ENCODE data around the gene VPS13D. TPM values are rescaled to one million over a fixed set of nuclear protein-coding genes. Genes with fewer than 3 reads are reported as not detected.
A peak's percentile ranks its signal among the peaks of the same experiment; 100 is the strongest.

VPS13D gene
- total and polyA plus RNA-seq, 2 donors from 2014 or later = 19.4 to 75.8 TPM

DNA sequence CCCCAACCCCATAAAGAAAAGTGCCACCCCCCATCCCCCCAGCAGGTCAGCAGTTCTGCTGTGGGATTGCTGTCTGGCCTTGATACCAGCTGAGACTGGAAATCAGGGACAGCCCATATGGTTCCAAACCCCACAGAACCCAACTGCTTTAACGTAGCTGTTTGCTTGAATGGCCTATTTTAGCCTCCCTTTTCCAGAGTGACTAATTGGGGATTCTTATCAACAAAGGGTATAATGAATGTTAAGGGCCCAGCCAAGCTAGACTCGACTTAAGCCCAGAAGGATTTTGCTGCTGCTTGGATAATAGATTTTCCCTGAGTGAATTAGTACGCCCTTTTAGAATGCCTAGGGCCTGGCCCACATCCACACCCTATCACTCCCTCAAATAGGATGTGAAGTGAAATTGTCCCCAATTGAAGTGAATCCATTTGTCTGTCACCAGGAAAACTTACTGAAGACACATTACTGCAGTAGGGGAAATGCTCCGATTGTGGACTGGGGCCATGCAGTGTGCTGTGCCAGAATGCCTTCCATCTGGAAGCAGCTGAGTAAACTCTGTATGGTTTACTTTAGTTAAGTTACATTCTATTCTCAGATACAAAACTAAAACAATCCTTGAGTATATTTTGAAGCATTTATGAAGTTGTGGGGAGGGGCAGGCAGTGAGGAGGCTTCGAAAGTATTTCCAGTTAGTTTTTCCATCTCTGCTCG lies 231.2 kb downstream of the VPS13D start:
- H3K9ac ChIP-seq (ENCODE audit: low read length in 3 of 3) = peak overlapping the region in 1 of 3 donors; percentile 24
- peaks cover 20 to 39% (median 24%) of the 10 kb centered on the region in 3 donors for H3K4me1 ChIP-seq (ENCODE audit: control insufficient read depth in 2 of 3, insufficient read depth in 2 of 3, low read depth in 1 of 3, low read length in 3 of 3)
- H3K4me3 ChIP-seq (ENCODE audit: low read length in 3 of 3) = no peak overlapping the region
- peak overlapping the region in 1 of 2 donors; percentile 43 for H3K27ac ChIP-seq (ENCODE audit: low read depth in 2 of 2, low read length in 2 of 2)
- H3K36me3 ChIP-seq (ENCODE audit: control insufficient read depth in 2 of 3, insufficient read depth in 3 of 3, low read length in 3 of 3) = peaks cover 2 to 6% (median 5%) of the 10 kb centered on the region in 3 donors
- DNase-seq (peak in 3 of 5 donors; percentile 48 to 90 (median 78)), FAIRE-seq (no peak)
- no peaks in the 10 kb centered on the region for H3K9me3 ChIP-seq (ENCODE audit: control insufficient read depth in 2 of 3, insufficient read depth in 1 of 3, low read length in 3 of 3)
- no peaks in the 10 kb centered on the region for H3K27me3 ChIP-seq (ENCODE audit: control insufficient read depth, insufficient read depth, low read length)
- intact Hi-C loops (cut with DNase I) = no loop called here
- TF ChIP-seq, protein P1, sequence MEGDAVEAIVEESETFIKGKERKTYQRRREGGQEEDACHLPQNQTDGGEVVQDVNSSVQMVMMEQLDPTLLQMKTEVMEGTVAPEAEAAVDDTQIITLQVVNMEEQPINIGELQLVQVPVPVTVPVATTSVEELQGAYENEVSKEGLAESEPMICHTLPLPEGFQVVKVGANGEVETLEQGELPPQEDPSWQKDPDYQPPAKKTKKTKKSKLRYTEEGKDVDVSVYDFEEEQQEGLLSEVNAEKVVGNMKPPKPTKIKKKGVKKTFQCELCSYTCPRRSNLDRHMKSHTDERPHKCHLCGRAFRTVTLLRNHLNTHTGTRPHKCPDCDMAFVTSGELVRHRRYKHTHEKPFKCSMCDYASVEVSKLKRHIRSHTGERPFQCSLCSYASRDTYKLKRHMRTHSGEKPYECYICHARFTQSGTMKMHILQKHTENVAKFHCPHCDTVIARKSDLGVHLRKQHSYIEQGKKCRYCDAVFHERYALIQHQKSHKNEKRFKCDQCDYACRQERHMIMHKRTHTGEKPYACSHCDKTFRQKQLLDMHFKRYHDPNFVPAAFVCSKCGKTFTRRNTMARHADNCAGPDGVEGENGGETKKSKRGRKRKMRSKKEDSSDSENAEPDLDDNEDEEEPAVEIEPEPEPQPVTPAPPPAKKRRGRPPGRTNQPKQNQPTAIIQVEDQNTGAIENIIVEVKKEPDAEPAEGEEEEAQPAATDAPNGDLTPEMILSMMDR (IDR thresholded peaks at IDR 0.05; ENCODE audit: borderline replicate concordance, extremely low read depth, insufficient read depth) = no peak

DNA sequence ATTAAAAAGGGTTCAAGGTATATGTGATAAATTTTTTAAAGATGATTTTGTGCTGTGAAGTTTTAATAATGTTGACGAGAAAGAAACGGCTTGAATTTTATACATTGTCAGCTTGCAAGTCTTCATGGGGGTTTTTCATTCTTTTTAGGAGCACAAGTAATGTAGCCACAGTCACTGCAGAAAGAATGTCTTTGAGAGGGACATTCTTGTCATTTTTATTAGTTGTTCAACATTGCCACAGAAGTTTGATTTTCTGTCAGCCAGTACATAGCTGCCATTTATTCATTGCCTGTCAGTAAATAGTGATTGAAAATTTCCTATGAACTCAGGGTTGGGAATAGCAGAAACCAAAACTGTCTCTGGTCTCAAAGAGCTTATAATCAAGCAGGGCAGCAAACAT lies 231.9 kb downstream of the VPS13D start:
- Histone ChIP-seq H3K9me3 (ENCODE audit: control insufficient read depth in 2 of 3, insufficient read depth in 1 of 3, low read length in 3 of 3) (no peaks in the 10 kb centered on the region), H3K27ac (ENCODE audit: low read depth in 2 of 2, low read length in 2 of 2) (peak overlapping the region in 1 of 2 donors; percentile 43), H3K9ac (ENCODE audit: low read length in 3 of 3) (no peak overlapping the region), H3K36me3 (ENCODE audit: control insufficient read depth in 2 of 3, insufficient read depth in 3 of 3, low read length in 3 of 3) (peaks cover 2 to 6% (median 5%) of the 10 kb centered on the region in 3 donors), H3K27me3 (ENCODE audit: control insufficient read depth, insufficient read depth, low read length) (no peaks in the 10 kb centered on the region), H3K4me3 (ENCODE audit: low read length in 3 of 3) (no peak overlapping the region), H3K4me1 (ENCODE audit: control insufficient read depth in 2 of 3, insufficient read depth in 2 of 3, low read depth in 1 of 3, low read length in 3 of 3) (peaks cover 20 to 38% (median 24%) of the 10 kb centered on the region in 3 donors)
- FAIRE-seq (no peak), DNase-seq (no peak)
- TF ChIP-seq, protein P1 (IDR thresholded peaks at IDR 0.05; ENCODE audit: borderline replicate concordance, extremely low read depth, insufficient read depth) = no peak
- intact Hi-C loops (cut with DNase I) = no loop called here

DNA sequence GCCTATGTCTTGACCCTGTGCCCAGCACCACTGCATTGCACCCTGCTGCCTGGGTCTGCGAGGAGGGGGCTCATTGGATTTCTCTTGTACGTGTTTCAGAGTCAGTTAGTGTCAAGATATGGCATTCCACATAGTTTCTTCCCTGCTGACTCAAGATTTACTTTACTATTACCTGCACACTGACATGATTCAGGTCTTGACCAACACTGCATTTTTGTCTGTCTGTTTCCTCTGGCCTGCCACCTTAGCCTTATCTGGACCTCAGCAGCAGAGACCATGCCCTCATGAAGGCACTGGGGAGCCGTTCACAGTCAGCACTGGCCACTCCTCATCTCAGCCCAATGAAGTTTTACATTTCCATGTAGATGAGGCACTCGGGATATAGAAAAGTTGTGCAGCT lies 232.8 kb downstream of the VPS13D start:
- no peak overlapping the region for H3K4me3 ChIP-seq (ENCODE audit: low read length in 3 of 3)
- no peaks in the 10 kb centered on the region for H3K27me3 ChIP-seq (ENCODE audit: control insufficient read depth, insufficient read depth, low read length)
- FAIRE-seq = no peak
- TF ChIP-seq, protein P1 (IDR thresholded peaks at IDR 0.05; ENCODE audit: borderline replicate concordance, extremely low read depth, insufficient read depth) = no peak
- DNase-seq = no peak
- H3K27ac ChIP-seq (ENCODE audit: low read depth in 2 of 2, low read length in 2 of 2) = no peak overlapping the region
- no peaks in the 10 kb centered on the region for H3K9me3 ChIP-seq (ENCODE audit: control insufficient read depth in 2 of 3, insufficient read depth in 1 of 3, low read length in 3 of 3)
- no peak overlapping the region for H3K9ac ChIP-seq (ENCODE audit: low read length in 3 of 3)
- intact Hi-C loops (cut with DNase I) = no loop called here
- peaks cover 2 to 6% (median 5%) of the 10 kb centered on the region in 3 donors for H3K36me3 ChIP-seq (ENCODE audit: control insufficient read depth in 2 of 3, insufficient read depth in 3 of 3, low read length in 3 of 3)
- H3K4me1 ChIP-seq (ENCODE audit: control insufficient read depth in 2 of 3, insufficient read depth in 2 of 3, low read depth in 1 of 3, low read length in 3 of 3) = peaks cover 14 to 30% (median 20%) of the 10 kb centered on the region in 3 donors

All from kidney (tissue), 14 donors.